ENCODE data around the gene MAD1L1.

MAD1L1 gene

GRCh38 chr7:1902231-1902855 lies 330.4 kb downstream of the MAD1L1 start:
- DNase-seq, result no peak

DNA sequence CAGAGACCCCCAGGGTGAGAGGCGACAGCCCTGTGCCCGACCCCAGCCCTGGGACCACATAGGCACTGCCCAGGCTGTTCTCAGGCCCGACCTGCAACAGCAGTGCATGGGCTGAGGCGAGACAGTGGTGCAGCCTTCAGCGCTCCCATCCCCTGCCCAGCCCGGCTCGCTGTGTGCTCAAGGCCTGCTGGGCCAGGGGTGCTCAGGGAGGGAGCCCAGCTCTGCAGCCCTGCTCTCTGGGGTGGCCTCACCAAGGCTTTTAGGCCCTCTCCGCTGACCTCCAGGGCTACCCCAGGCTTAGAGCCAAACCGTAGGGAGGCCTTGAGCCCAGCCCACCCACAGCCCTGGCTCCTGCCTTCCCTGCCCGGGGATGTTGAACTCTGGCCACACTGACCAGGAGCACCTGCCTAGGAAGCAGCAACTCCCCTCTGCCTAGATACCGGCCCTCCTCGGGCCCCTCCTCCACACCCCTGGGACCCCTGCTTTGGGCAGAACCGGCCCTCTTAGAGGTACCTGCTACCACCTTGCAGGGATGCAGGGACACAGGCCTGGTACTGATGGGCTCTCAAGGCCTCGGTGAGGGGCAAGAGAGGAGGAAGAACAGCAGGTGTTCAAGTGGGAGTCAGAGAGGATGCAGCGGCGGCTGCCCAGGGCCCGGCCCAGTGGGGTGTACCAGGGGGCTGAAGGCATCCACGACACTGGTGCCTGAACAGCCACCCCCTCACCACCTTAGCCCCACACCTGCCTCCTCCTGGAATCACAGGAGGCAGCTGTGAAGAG lies 331.1 kb downstream of the MAD1L1 start:
- no peak for DNase-seq

DNA sequence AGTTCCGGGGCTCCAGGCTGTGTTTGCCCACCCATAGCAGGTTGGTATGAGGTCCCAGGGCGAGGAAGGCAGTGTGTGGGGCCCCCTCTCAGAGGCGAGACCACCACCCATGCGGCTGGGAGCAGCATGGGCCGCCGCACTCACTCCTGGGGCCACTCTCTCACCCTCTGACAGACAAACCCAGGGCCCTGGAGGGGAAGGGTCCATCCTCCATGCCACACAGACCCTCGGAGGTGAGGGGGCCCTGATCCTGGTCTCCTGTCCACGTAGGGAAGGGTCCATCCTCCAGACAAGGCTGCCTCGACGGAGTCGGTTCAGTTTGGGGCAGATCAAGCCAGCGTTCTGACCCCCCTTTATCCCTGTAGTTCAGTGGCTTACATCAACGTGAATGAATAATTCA lies 331.9 kb downstream of the MAD1L1 start:
- no peak for DNase-seq

DNA sequence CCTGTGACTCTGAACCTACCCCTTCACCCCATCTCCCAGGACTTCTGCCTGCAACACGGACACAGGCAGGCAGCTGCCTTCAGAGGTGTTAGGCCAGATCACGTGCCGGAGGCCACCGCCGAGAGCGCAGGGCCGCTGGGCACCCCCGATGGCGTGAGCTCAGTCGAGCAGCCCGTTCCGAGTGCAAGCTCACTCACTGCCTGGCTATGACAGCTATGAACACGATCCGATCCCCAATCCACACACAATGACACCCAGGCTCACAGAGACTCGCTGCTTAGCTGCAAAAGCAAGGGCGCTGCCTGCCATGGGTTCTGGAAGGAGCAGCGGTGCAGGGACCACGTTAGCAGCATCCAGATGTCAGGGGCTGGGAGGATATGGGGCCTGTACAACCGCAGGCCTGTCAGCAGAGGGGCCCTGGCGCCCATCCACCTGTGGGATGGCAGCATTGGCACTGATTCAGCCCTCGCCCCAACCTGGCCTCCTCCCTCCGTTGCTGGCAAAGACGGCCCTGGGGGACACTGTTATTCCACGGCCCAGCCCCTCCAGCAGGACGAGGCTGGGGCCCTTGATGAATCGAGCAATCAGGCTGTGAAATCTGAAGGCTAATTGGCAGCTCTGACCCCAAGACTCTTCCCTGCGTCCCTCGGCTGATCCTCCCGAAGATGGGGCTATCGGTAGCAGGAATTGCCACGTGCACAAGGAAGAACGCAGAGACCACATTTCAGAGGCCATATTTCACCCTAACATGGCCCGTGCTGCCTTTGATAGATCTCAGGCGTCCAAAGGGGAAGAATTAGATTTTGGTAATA lies 332.6 kb downstream of the MAD1L1 start:
- no peak for DNase-seq

DNA sequence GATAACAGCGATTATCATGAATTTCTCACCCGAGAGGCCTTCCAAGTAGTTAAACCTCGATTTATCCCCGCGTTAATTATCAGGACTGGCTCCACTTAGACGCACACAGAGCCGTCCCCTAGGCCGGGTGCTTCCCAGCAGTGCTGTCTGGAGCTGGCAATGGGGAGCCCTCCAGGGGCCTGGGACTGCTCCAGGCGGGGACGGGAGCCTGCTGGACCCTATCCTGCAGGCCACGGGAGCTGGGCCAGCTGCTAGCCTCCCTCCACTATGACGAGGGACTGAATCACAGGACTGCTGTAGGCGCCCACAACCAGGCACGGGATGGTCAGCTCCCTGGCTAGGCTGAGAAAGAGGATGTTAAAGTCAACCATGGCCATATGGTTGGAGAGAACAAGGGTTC lies 333.5 kb downstream of the MAD1L1 start:
- DNase-seq, result no peak

GRCh38 chr7:1898628-1899185 lies 334.0 kb downstream of the MAD1L1 start:
- DNase-seq, result no peak

- DNase-seq, result no peak
These were observed 334.7 kb downstream of the MAD1L1 start for GRCh38 chr7:1897861-1898627.

DNA sequence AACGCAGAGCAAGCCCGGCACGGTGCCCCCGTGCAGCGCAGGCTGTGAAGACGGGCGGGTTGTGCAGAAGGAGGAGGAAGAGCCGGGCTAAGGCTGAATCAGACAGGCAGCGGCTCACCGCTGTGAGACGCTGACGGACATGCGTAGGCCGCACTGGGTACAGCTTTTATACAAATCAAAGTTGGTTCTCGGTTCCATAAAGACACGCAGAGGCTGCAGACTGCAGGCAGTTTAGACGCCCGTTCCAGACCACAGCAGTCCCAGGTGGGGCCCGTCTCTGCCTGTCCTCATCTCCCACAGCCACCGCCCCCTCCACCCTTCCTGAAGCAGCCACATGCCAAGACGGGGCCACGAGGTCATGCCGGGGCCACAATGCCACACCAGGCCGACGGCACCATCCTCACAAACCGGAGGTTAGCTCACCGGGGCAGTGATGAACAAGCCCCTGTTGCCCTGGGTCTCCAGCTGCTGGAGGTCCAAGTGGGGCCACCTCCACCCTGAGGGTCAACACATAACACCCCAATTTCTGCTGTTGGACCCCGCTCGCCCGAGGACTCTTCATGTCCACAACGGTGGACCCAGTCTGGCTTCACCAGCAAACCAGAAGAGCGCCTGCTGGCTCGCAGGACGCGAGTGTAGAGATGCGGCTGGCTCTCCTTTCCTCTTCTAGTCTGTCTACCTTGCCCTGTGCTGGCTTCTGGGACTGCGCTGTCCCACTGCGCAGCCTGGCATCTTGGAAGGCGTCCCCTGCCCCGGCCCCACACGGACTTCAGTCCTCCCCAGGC lies 335.5 kb downstream of the MAD1L1 start:
- no peak for DNase-seq

- DNase-seq, result no peak
These were observed 336.9 kb downstream of the MAD1L1 start for GRCh38 chr7:1895664-1896515.

DNA sequence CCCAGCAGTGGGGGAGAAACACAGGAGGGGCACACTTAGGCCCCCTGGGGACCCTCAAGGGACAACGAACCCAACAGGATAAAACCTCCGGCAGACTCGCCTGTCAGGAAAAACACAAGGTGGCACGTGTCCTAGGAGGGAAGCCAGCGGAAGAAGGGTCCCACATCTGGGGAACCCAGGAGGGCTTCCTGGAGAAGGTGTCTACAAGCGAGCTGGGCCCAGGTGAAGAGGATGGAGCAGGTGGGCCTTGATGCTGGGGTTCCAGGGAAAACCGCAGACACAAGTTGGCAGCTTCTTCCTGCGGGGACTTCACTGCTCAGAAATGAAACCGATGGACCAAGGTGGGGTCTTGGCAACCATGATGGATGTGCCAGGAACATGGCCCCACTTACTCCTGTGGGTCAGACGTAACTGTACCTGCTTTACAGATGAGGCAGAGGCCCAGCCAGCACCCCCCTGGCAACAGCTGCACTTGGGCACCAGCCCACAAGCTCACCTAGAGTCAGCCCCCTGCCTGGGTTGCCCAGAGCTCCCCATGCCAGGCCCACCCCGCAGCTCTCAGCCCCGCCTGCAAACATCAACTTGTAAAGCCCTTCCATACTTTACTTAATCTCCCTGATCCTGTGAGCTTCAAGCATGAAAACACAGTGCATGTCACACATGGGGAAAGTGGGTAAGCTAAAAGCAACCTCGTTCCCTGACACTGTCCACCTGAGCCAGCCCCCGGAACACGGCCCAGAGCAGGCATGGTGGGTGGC lies 337.7 kb downstream of the MAD1L1 start:
- no peak for DNase-seq

- DNase-seq, result no peak
These were observed 338.3 kb downstream of the MAD1L1 start for GRCh38 chr7:1894313-1894900.

DNA sequence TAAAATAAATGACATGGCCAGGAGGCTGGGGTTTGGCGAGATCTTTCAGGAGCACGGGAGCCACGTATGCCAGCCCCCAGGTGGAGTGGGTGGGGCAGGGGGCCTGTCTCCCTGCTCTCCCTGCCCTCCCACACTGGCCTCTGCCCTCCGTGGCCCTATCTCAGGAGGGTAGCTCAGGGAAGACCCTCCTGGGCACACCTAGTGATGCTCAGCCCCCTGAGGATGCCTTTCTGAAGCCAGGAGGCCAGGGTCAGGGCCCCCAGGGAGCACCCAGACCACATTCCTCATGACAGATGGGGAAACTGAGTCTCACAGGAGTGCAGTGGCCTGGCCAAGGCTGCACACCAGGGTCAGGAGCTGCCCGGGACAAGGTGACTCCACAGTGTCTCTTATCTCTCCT lies 339.3 kb downstream of the MAD1L1 start:
- no peak for DNase-seq

DNA sequence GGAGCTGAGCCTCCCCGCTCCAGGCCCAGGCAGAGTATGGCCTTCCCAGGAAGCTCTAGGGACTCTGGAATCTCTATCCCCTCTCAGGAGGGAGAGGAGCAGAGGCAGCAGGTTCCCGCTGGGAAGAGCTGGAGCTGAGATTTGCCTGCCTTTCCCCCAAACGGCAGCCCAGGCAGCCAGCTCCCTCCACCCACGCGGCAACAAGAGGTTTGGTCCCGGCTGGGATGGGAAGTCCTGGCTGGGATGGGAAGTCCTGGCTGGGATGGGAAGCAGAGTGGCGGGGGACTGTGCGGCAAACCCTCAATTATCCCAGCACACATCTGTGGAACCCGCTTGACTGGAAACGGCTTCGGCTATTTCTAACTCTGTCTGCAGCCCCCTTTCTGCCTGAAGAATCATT lies 339.7 kb downstream of the MAD1L1 start:
- no peak for DNase-seq

DNA sequence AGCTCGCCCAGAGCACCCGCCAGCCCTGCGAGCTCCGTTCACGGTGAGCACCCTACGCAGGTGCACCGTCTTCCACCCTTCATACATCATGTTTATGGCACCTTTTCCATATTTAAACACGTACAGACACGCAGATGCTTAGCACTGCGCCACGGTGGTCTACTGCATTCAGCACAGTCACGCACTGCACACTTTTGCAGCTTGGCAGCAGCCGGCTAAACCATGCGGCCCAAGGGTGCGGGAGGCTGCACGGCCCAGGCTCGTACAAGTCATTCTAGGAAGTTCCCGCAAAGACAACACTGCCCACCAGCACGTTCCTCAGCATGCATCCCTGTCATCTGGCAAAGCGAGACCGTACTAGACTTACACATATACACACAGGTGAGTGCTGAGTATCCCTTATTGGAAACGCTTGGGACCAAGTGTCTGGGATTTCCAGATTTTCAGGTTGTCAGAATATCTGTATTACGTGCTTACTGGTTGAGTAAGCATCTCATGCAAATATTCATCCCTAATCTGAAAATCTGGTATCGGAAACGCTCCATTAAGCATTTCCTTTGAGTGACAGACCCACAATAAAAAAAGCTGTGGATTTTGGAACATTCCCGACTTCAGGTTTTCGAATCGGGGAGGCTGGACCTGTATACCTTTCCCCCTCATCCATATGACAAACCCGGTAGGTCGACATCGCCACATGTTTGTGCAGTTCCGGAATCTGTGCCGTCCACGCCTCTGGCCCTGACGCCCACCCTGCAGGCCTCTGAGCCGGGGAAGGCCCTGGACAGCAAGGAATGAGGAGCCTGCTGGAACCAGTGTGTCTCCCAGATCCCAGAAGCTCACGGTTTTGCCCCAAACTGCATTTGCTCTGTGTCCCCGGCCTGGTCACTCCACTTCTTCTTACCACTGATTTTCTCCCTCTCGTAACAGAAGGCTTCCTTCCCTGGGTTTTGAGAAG lies 340.5 kb downstream of the MAD1L1 start:
- DNase-seq, result no peak

- no peak for DNase-seq
These were observed 342.2 kb downstream of the MAD1L1 start for GRCh38 chr7:1890289-1891235.

DNA sequence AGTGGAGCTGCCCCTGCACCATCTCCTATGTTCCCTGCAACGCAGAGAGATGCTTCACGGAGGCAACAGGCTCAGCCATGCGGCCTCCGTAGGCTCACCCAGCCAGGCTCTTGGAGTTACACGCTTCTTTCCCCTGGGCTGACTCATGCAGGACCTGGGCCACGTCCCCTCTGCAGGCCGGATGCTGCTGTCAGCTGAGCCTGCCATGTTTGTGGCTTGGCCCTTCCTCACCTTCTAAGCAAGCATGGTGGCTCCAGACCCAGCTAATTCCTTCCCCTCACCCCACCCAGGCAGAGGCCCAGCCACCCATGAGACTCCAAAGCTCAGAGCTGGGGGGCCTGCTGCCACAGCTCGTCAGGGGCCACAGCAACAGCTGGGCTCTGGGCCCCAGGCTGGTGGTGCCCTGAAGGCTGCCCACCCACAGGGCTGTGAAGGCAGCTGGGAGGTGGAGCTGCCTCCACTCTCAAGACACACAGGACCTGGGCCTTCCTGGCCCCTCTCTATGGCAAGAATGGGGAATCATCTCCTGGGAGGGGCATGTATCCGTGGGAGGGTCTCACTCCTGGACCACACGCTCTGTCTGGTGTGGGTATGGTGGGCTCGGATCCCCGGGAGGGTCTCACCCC lies 343.1 kb downstream of the MAD1L1 start:
- DNase-seq, result no peak

DNA sequence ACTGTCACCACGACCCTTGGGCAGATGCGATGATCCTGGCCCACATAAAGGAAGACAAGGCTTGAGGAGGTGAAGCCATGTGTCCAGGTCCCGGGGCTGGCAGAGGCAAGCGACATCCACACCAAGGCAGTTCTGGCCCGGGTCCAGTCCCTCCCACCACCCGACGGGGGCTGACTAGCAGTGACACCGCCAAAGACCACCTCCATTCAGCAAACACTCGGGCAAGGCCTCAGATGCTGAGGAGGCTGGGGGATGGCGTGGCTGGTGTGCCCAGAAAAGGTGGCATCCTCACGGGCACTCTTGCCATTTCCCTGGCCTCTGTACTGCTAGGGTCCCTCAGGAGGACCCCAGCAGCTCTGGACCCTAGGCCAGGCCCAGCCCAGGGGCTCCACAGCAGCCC lies 343.7 kb downstream of the MAD1L1 start:
- DNase-seq, result no peak

Data from activated T-cell treated with anti-CD3 and anti-CD28 coated beads for 4 hours (primary cell).